Heart left ventricle (tissue), 16 donors: ENCODE results near the gene CCDC172. TPM values are rescaled to one million over a fixed set of nuclear protein-coding genes. Genes with fewer than 3 reads are reported as not detected.

Experiments used
- ATAC-seq, 4 donors: fragments of 200-7000 bp; cut with Tn5 transposase; one replicate each; pipeline ENCODE4 v1.9.1; 2020 to 2022; ENCODE audit warnings: moderate library complexity in 4 of 4, mild to moderate bottlenecking in 3 of 4, moderate number of reproducible peaks in 1 of 4
- DNase-seq, 5 donors: peaks; one replicate each; pipeline ENCODE4 v3.0.0-alpha.2; 2020
- H3K27ac ChIP-seq, 12 donors: fragments of 200-600 bp; sonication (generic) in 4 of 12; one replicate each; pipeline versions ENCODE4 v1.5.0 to v1.8.0; 2016 to 2022; ENCODE audit warnings: mild to moderate bottlenecking in 2 of 12
- H3K27me3 ChIP-seq, 9 donors: fragments of 200-600 bp; sonication (generic) in 2 of 9; one replicate each; pipeline versions ENCODE4 v1.5.1 to v1.8.0; 2016 to 2022; ENCODE audit warnings: mild to moderate bottlenecking in 3 of 9
- H3K36me3 ChIP-seq, 9 donors: fragments of 200-600 bp; sonication (generic) in 2 of 9; one replicate each; pipeline versions ENCODE4 v1.5.0 to v1.8.0; 2018 to 2022; ENCODE audit warnings: mild to moderate bottlenecking in 2 of 9
- H3K4me1 ChIP-seq, 12 donors: fragments of 200-600 bp; sonication (generic) in 4 of 12; one replicate each; pipeline versions ENCODE4 v1.5.0 to v1.8.0; 2016 to 2022; ENCODE audit warnings: mild to moderate bottlenecking in 3 of 12
- H3K4me3 ChIP-seq, 12 donors: fragments of 200-600 bp; sonication (generic) in 4 of 12; one replicate each; pipeline versions ENCODE4 v1.5.0 to v1.8.0; 2017 to 2022; ENCODE audit warnings: mild to moderate bottlenecking in 9 of 12, moderate library complexity in 4 of 12
- H3K9me3 ChIP-seq, 12 donors: fragments of 200-600 bp; sonication (generic) in 4 of 12; one replicate each; pipeline versions ENCODE4 v1.5.0 to v1.8.0; 2016 to 2022; ENCODE audit warnings: mild to moderate bottlenecking in 1 of 12
- CTCF ChIP-seq, 12 donors: fragments of 200-600 bp; sonication (generic) in 4 of 12; IDR thresholded peaks; one replicate each; pipeline versions ENCODE4 v1.5.0 to v1.8.0; 2018 to 2022; ENCODE audit warnings: antibody characterized with exemption in 12 of 12, mild to moderate bottlenecking in 5 of 12
- POLR2A ChIP-seq, 2 donors: fragments of 450-650 bp; IDR thresholded peaks; one replicate each; pipeline ENCODE4 v1.6.1; 2017; ENCODE audit warnings: antibody characterized with exemption in 2 of 2, mild to moderate bottlenecking in 2 of 2, moderate library complexity in 2 of 2
- WGBS, 4 donors: extraction: QIAGEN DNeasy Blood & Tissue Kit in 2 of 4; methylation state at CpG; one replicate each; pipeline versions ENCODE4 v1.1.5 to v1.1.7; 2013 to 2018; 5-methylcytosine and 5-hydroxymethylcytosine counted together
- intact Hi-C, 10 donors: fragments of 100-400 bp; cut with DNase I; formaldehyde crosslinking; loops; one replicate each; pipeline versions ENCODE4 v1.11.1 to v1.14.2; 2022
- polyA plus RNA-seq, 2 donors: library from polyadenylated mRNA; stranded (reverse); fragments of 200-250 nt; gene quantifications; one replicate each; pipeline ENCODE4 v1.2.3, GENCODE V29; 2013
- total RNA-seq, 9 donors: library from RNA; depleted of rRNA in 2 of 9; stranded (reverse); fragments of >200 nt in 2 of 9; fragmentation: NEBNext Ultra II Directional in 3 of 9; extraction: Animal tissue kit (Norgen Biotek cat#: 25700) in 3 of 9; gene quantifications; one replicate each; pipeline versions ENCODE4 v1.1.0 to v1.2.4, GENCODE V29; 2016 to 2023
- donor health status: ischemic (EF 13 %, LVEDD 7.1; RV severe dilation, severe dysfunction).
- donor health status: healthy with polysubstance abuse.
- donor health status: DM: no; HTN: yes; CAD: no.
- donor health status: DM: no; HTN: no; CAD: no.
- donor health status: ischemic (EF 25% LVEDD 6.9; RV normal size, moderate dysfunction).
- donor health status: ischemic (EF 25% LVEDD 5.7; RV mildly dilated, moderate dysfunction).
- donor health status: healthy.
- donor health status: DM: yes; HTN: yes; CAD: no.
- donor health status: ischemic (EF 35%, LVEDD 5.7; RV mildly dilated, moderate dysfunction).
- donor health status: nonischemic (EF 11% LVEDD 7.7; RV severe dilation, severe dysfunction).
- donor health status: DM: yes; HTN: yes; CAD: no.
- donor health status: PGD.
- donor health status: ischemic (EF 29% LVEDD 5.4; RV normal size, mild dysfunction).
- donor health status: nonischemic (EF 23%, LVEDD 6.1; RV moderate dilation, normal function).

The CCDC172 gene
- total and polyA plus RNA-seq, 11 donors, result not detected

GRCh38 chr10:116306847-116307246 lies 17.4 kb upstream of the CCDC172 start:
- no peaks in the 10 kb centered on the region for H3K27me3 ChIP-seq
- no peak for ATAC-seq
- no peak for DNase-seq
- intact Hi-C loops, result no loop called here
- no peak overlapping the region for H3K27ac ChIP-seq
- H3K4me3 ChIP-seq, result no peak overlapping the region
- H3K9me3 ChIP-seq, result no peaks in the 10 kb centered on the region
- no peaks in the 10 kb centered on the region for H3K36me3 ChIP-seq
- 51 to 69% (median 68%) methylated on average over 2 of the region's 2 CpGs for WGBS, 4 donors
- H3K4me1 ChIP-seq, result no peaks in the 10 kb centered on the region
- TF ChIP-seq CTCF (IDR thresholded peaks at IDR 0.05) (no peak), POLR2A (IDR thresholded peaks at IDR 0.05) (no peak)

- ATAC-seq (no peak), DNase-seq (no peak)
- H3K9me3 ChIP-seq, result no peaks in the 10 kb centered on the region
- intact Hi-C loops, result no loop called here
- no peaks in the 10 kb centered on the region for H3K4me1 ChIP-seq
- H3K27me3 ChIP-seq, result no peaks in the 10 kb centered on the region
- H3K27ac ChIP-seq, result no peak overlapping the region
- H3K4me3 ChIP-seq, result no peak overlapping the region
- WGBS, 4 donors, result 55 to 68% (median 57%) methylated on average over 4 of the region's 4 CpGs
- TF ChIP-seq POLR2A (IDR thresholded peaks at IDR 0.05), result no peak
- TF ChIP-seq CTCF (IDR thresholded peaks at IDR 0.05), result no peak
- no peaks in the 10 kb centered on the region for H3K36me3 ChIP-seq
Measured at GRCh38 chr10:116307455-116307854, 16.8 kb upstream of the CCDC172 start.

GRCh38 chr10:116311016-116311415 lies 13.2 kb upstream of the CCDC172 start:
- 87 to 91% (median 87%) methylated on average over 5 of the region's 5 CpGs for WGBS, 4 donors
- Histone ChIP-seq H3K27ac (no peak overlapping the region), H3K4me3 (no peak overlapping the region), H3K4me1 (no peaks in the 10 kb centered on the region), H3K27me3 (no peaks in the 10 kb centered on the region), H3K36me3 (no peaks in the 10 kb centered on the region), H3K9me3 (no peaks in the 10 kb centered on the region)
- intact Hi-C loops, result no loop called here
- DNase-seq (no peak), ATAC-seq (no peak)
- TF ChIP-seq CTCF (IDR thresholded peaks at IDR 0.05) (no peak), POLR2A (IDR thresholded peaks at IDR 0.05) (no peak)

- no peaks in the 10 kb centered on the region for H3K9me3 ChIP-seq
- WGBS, 4 donors, result 39 to 66% (median 53%) methylated on average over 2 of the region's 2 CpGs
- H3K27ac ChIP-seq, result no peak overlapping the region
- TF ChIP-seq CTCF (IDR thresholded peaks at IDR 0.05) (no peak), POLR2A (IDR thresholded peaks at IDR 0.05) (no peak)
- H3K36me3 ChIP-seq, result no peaks in the 10 kb centered on the region
- intact Hi-C loops, result no loop called here
- no peaks in the 10 kb centered on the region for H3K27me3 ChIP-seq
- ATAC-seq, result no peak
- no peaks in the 10 kb centered on the region for H3K4me1 ChIP-seq
- no peak overlapping the region for H3K4me3 ChIP-seq
- no peak for DNase-seq
Measured at GRCh38 chr10:116311706-116312490, 12.3 kb upstream of the CCDC172 start.
